ENCODE measurements around the gene PPDPF. TPM values are rescaled to one million over a fixed set of nuclear protein-coding genes. Genes with fewer than 3 reads are reported as not detected.
"Not testable (repeated sequence)": the region's sequence is repeated elsewhere in the genome, so short reads cannot be mapped to it uniquely, and the experiment has no call there.

Gene PPDPF
- 100 to 1,000 TPM; 163 to 166 TPM for total RNA-seq

- ChIA-PET POLR2A (interaction anchor here (0.5 to 4.2 kb wide), 13 partner anchors 17 to 542 kb away, joined by 3 to 31 read pairs (median 4); partner anchors contain the start of genes GMEB2, HELZ2, PRPF6 and PTK6), CTCF (interaction anchor here (1.1 to 5.4 kb wide), 4 partner anchors 9 to 79 kb away, joined by 3 to 32 read pairs (median 15); partner anchors contain the start of gene PTK6)
Observed at GRCh38 chr20:63520504-63520933, at the start of gene PPDPF. Gene PPDPF, plus strand, starts transcription at chr20:63520765. Its CDS starts 544 bp downstream, at chr20:63521309.

- CTCF ChIA-PET: interaction anchor here (0.8 kb wide), 1 partner anchor 25 kb away, joined by 3 read pairs; no protein-coding TSS in a partner anchor
Observed at GRCh38 chr20:63471002-63471716, 49.4 kb upstream of the PPDPF start.

GRCh38 chr20:63471717-63471980 lies 48.9 kb upstream of the PPDPF start:
- ChIA-PET POLR2A (no interaction called here), CTCF (no interaction called here)

More at GRCh38 chr20:63471002-63471716, 49.4 kb upstream of the PPDPF start:
- POLR2A ChIA-PET: no interaction called here

GRCh38 chr20:63471981-63472831 lies 48.4 kb upstream of the PPDPF start, which contains the start of gene KCNQ2:
Gene KCNQ2, minus strand, starts transcription at chr20:63472655. Its CDS starts 192 bp downstream, at chr20:63472463.
- ChIA-PET POLR2A (no interaction called here), CTCF (no interaction called here)

- CTCF ChIA-PET: no interaction called here
- POLR2A ChIA-PET: no interaction called here
Observed at GRCh38 chr20:63472862-63473390, 47.6 kb upstream of the PPDPF start.

GRCh38 chr20:63473555-63474449 lies 46.8 kb upstream of the PPDPF start:
- ChIA-PET POLR2A (no interaction called here), CTCF (no interaction called here)

GRCh38 chr20:63475209-63475608 lies 45.4 kb upstream of the PPDPF start:
- ChIA-PET CTCF (no interaction called here), POLR2A (no interaction called here)

- ChIA-PET POLR2A (no interaction called here), CTCF (interaction anchor here (0.7 kb wide), 1 partner anchor 19 kb away, joined by 4 read pairs; no protein-coding TSS in a partner anchor)
Observed at GRCh38 chr20:63477061-63477616, 43.4 kb upstream of the PPDPF start.

DNA sequence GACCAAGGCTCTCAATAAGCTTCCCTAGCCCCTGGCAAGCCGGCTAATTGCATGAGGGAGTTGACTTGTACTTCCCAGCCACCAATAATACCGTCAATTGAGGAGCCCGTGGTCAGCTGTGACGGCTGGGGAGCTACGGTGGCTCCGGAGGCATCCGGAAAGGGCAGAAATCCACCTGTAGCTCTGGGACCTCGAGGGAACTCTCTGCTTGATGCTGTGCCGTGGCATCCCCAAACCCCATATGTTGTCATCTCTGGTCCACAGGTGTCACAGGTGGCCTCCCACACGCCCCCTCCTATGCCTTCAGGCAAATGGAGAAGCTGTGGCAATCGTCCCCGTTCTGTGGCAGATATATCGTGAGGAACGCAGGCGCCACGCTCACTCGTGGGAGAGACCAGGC lies 42.6 kb upstream of the PPDPF start:
- ChIA-PET CTCF (interaction anchor here (0.6 to 0.7 kb wide), 2 partner anchors 19 to 316 kb away, joined by 4 to 6 read pairs; no protein-coding TSS in a partner anchor), POLR2A (no interaction called here)

DNA sequence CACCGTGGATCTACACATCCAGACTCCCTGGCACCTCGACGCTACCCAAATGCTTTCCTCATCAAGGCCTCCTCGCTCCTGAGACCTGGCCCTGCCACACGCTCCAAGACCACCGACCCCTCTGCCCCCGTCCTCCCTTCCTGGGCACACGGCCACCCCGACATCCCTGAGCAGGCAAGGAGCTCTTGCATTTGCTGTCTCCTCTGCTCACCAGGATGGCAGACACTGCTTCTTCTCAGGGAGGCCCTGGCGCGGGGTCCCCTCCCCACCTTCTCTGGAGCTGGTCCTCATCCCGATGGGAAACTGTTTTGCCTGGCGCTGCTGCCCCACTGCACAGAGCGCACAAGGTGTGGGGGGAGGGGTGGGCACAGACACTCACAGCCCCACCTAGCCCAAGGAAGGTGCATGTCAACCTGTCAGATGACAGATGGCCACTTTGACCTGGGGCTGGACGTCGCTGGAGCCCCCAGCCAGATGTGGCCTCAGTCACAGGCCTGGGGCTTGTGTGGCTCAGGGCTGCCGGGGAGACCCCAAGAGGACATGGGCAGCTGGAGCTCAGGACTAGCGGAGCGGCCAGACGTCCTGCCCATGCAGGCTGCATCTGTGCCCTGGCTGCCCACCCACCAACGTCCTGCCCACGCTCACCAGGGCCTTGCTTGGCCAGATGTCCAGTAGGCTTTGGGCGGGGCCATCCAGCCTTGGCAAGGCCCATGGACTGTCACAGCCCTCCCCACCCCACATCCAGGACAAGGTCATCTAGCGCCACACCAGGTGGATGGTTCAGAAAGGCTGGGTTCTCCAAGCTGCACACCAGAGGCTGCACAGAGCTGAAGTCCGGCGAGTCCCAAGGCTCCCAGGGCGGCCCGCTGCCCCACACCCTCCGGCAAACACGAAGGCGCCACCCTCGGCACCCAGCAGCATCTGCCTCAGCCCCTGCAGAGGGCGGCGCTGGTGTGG lies 41.9 kb upstream of the PPDPF start:
- CTCF ChIA-PET: interaction anchor here (0.6 kb wide), 1 partner anchor 315 kb away, joined by 6 read pairs; no protein-coding TSS in a partner anchor
- POLR2A ChIA-PET: no interaction called here

DNA sequence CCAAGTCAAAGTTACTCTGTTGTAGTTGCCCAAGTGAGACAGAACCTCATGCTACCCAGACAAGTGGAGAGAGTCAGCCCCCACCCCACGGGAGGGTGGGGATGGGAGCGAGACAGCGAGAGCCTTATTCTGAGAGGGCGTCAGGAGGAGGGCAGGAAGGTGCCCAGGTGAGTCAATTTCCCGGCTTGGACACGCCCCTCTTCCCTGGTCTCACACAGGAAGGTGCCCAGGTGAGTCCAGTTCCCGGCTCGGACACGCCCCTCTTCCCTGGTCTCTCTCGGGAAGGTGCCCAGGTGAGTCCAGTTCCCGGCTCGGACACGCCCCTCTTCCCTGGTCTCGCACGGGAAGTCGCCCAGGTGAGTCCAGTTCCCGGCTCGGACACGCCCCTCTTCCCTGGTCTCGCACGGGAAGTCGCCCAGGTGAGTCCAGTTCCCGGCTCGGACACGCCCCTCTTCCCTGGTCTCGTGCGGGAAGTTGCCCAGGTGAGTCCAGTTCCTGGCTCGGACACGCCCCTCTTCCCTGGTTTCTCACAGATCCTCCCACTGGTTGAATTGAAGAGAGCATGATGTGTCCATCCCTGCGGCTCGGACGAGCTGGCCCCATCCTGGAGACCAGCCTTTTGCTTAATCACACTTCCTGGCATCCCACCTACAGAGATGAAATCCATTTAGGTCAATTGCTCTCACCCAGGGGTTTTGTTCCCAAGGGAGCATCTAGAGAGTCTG lies 40.7 kb upstream of the PPDPF start:
- POLR2A ChIA-PET: not testable (repeated sequence)
- CTCF ChIA-PET: interaction anchor here (1.0 kb wide), 1 partner anchor 17 kb away, joined by 4 read pairs; no protein-coding TSS in a partner anchor

GRCh38 chr20:63481503-63481902 lies 39.1 kb upstream of the PPDPF start:
- ChIA-PET POLR2A (no interaction called here), CTCF (no interaction called here)

- CTCF ChIA-PET: interaction anchor here (1.1 kb wide), 1 partner anchor 18 kb away, joined by 3 read pairs; no protein-coding TSS in a partner anchor
- POLR2A ChIA-PET: interaction anchor here (1.0 kb wide), 1 partner anchor 39 kb away, joined by 4 read pairs; no protein-coding TSS in a partner anchor
Observed at GRCh38 chr20:63482021-63482587, 38.5 kb upstream of the PPDPF start.

DNA sequence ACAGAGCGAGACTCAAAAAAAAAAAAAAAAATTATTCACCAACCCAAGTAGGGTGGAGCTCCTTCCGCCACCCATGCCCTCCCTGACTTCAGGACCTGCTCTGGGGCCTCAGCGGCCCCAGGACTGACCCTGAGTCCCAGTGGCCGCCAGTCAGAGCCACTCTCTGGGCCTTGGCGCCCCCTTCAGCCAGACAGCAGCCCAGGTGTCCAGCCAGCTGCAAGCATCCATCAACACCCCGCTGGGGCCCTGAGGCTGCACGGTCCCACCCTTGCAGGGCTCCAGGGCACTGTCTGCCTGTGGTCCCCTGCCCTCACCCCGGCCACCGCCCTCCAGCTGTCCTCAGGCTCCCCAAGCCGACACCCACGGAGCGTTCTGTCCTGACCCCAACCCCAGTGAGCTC lies 36.7 kb upstream of the PPDPF start:
- CTCF ChIA-PET: interaction anchor here (0.9 to 1.1 kb wide), 2 partner anchors 12 to 42 kb away, joined by 3 read pairs; no protein-coding TSS in a partner anchor
- POLR2A ChIA-PET: no interaction called here

GRCh38 chr20:63484236-63484635 lies 36.3 kb upstream of the PPDPF start:
- CTCF ChIA-PET: interaction anchor here (0.9 to 1.1 kb wide), 2 partner anchors 12 to 42 kb away, joined by 3 read pairs; no protein-coding TSS in a partner anchor

DNA sequence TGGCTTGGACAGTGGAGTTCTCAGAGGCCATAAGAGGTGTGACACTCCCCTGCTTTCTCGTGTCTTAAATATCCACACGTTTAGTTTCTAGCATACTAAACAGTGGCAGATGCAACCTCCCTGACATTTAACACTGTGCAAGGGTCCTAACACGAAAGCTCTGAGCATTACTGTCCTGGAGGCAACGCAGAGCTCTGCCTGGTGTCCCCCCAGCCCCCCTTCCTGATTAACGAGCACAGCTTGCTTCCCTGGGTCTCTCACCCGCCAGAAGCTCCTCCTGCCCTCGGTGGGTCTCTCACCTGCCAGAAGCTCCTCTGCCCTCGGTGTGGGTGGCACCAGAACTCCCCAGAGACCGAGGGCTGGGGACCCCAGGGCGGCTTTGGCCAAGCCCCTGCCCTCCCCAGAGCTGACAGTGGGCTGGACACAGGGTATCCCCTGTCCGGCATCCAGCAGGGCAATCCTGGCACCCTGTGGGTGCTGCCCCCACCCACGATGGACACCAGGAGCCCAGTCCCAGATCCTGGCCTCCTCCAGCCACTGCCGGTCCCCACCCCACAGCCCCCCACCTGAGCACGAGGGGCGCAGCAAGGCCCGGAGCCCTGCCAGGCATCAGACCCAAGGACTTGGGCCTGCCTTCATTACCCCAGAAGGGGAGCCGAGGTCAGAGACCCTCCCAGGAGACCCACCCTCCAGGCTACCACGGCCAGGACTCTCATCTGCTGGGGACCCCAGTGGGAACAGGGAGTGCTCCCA lies 35.7 kb upstream of the PPDPF start:
- ChIA-PET CTCF (interaction anchor here (0.9 to 1.1 kb wide), 2 partner anchors 11 to 43 kb away, joined by 3 read pairs; no protein-coding TSS in a partner anchor), POLR2A (no interaction called here)

More at GRCh38 chr20:63484236-63484635, 36.3 kb upstream of the PPDPF start:
- POLR2A ChIA-PET: no interaction called here
